GM23338 (cell line): ENCODE data around the gene RPLP2.
A peak's percentile ranks its signal among the peaks of the same experiment; 100 is the strongest.

ENCODE experiments used
- CREB1 ChIP-seq: fragments of 250-450 bp; sonication (Bioruptor Pico); IDR thresholded peaks from 2 replicates; pipeline ENCODE4 v1.5.0; 2020; ENCODE audit warnings: low read depth, mild to moderate bottlenecking, moderate library complexity
- EZH2 ChIP-seq: fragments of 200-600 bp; sonication (generic); IDR thresholded peaks from one replicate; pipeline ENCODE4 v1.8.0; 2017; ENCODE audit warnings: antibody characterized with exemption, mild to moderate bottlenecking, low read depth; ENCODE audit not compliant: unreplicated experiment
- EZH2phosphoT487 ChIP-seq: fragments of 200-600 bp; sonication (generic); IDR thresholded peaks from one replicate; pipeline ENCODE4 v1.8.1; 2018; ENCODE audit warnings: antibody characterized with exemption; ENCODE audit not compliant: unreplicated experiment
- JUNB ChIP-seq: IDR thresholded peaks from one replicate; pipeline ENCODE4 v1.6.1; 2016; ENCODE audit warnings: antibody characterized with exemption; ENCODE audit not compliant: unreplicated experiment
- NANOG ChIP-seq: IDR thresholded peaks from 2 replicates; pipeline ENCODE4 v1.6.1; 2016; ENCODE audit warnings: antibody characterized with exemption, borderline replicate concordance
- POLR2AphosphoS5 ChIP-seq: IDR thresholded peaks from 2 replicates; pipeline ENCODE4 v1.6.1; 2016; ENCODE audit warnings: antibody characterized with exemption, low read depth
- STAT1 ChIP-seq: IDR thresholded peaks from one replicate; pipeline ENCODE4 v1.6.1; 2016; ENCODE audit warnings: antibody characterized with exemption; ENCODE audit not compliant: unreplicated experiment
- ZNF114 ChIP-seq: fragments of 250-450 bp; sonication (Bioruptor Pico); IDR thresholded peaks from 2 replicates; pipeline ENCODE4 v1.5.0; 2020; ENCODE audit warnings: mild to moderate bottlenecking, moderate library complexity
- ZNF331 ChIP-seq: fragments of 250-450 bp; sonication (Bioruptor Pico); IDR thresholded peaks from 2 replicates; pipeline ENCODE4 v1.5.0; 2020; ENCODE audit warnings: low read depth, mild to moderate bottlenecking, moderate library complexity
- TF ChIP-seq, protein P1 (sequence below): IDR thresholded peaks from one replicate; pipeline ENCODE4 v1.6.1; 2018; ENCODE audit warnings: antibody characterized with exemption; ENCODE audit not compliant: unreplicated experiment
- TF ChIP-seq, protein P2 (sequence below), 2 experiments: fragments of 200-600 bp in 1 of 2; sonication (generic) in 1 of 2; conservative IDR thresholded peaks; 2 replicates each; pipeline versions ENCODE4 v1.5.1 to v1.6.1; 2016 to 2017; ENCODE audit warnings: antibody characterized with exemption in 2 of 2, low read depth in 2 of 2, mild to moderate bottlenecking in 2 of 2, moderate library complexity in 1 of 2
- TF ChIP-seq, protein P3 (sequence below): IDR thresholded peaks from 2 replicates; pipeline ENCODE4 v1.6.1; 2016; ENCODE audit warnings: antibody characterized with exemption
- TF ChIP-seq, protein P4 (sequence below): fragments of 250-450 bp; sonication (Bioruptor Pico); IDR thresholded peaks from 2 replicates; pipeline ENCODE4 v1.5.0; 2020; ENCODE audit warnings: mild to moderate bottlenecking, moderate library complexity

DNA sequence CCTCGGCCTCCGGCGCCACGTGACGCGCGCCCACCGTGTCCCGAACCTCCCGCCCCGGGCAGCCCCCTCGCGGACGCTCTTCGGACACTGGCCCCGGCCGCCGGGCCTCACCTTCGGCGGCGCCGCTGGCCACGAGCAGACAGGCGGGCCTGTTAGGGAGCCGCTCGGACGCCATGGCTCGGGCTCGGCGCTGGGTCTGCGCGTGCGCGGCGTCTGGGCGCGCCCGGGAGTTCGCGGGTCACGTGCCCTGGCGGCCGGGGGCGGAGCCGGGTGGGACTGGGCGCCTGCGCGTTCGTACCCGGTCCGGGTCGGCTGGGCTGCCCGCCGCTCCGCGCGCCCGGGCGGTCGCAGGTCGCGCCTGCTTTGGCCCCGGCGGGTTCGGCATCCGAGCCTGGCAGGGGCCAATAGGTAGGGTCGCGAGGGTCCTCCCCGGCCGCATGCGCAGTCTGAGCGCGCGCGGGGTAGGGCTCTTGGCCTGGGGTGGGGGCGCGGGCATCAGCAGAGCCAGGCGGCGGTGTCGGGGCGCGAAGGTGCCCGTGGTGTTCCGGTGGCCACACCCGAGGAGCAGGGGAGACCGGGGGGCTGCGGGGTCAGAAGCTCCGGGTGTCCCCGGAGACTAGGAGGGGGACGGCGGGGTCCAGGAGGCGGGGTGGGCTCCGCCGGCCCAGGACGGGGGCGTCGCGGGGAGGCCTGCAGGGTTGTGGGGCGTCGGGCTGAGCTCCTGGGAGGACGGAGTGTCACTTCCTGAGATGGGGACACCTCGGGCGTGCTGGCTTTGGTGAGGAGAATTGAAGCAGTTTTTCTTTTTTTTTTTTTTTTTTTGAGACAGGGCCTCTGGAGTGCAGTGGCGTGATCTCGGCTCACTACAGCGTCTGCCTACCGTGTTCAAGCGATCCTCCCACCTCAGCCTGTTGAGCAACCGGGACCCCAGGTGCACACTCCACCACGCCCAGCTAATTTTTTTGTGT is 32.2 kb upstream of the RPLP2 start, which contains the start of gene GATD1:
- TF ChIP-seq EZH2 (no peak), POLR2AphosphoS5 (peak; percentile 86), CREB1 (CRISPR knock-in tag) (no peak), EZH2phosphoT487 (no peak), ZNF331 (no peak), ZNF114 (CRISPR knock-in tag) (no peak), JUNB (no peak), STAT1 (no peak), NANOG (no peak)
- TF ChIP-seq, protein P1, sequence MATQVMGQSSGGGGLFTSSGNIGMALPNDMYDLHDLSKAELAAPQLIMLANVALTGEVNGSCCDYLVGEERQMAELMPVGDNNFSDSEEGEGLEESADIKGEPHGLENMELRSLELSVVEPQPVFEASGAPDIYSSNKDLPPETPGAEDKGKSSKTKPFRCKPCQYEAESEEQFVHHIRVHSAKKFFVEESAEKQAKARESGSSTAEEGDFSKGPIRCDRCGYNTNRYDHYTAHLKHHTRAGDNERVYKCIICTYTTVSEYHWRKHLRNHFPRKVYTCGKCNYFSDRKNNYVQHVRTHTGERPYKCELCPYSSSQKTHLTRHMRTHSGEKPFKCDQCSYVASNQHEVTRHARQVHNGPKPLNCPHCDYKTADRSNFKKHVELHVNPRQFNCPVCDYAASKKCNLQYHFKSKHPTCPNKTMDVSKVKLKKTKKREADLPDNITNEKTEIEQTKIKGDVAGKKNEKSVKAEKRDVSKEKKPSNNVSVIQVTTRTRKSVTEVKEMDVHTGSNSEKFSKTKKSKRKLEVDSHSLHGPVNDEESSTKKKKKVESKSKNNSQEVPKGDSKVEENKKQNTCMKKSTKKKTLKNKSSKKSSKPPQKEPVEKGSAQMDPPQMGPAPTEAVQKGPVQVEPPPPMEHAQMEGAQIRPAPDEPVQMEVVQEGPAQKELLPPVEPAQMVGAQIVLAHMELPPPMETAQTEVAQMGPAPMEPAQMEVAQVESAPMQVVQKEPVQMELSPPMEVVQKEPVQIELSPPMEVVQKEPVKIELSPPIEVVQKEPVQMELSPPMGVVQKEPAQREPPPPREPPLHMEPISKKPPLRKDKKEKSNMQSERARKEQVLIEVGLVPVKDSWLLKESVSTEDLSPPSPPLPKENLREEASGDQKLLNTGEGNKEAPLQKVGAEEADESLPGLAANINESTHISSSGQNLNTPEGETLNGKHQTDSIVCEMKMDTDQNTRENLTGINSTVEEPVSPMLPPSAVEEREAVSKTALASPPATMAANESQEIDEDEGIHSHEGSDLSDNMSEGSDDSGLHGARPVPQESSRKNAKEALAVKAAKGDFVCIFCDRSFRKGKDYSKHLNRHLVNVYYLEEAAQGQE, result no peak
- TF ChIP-seq, protein P2, sequence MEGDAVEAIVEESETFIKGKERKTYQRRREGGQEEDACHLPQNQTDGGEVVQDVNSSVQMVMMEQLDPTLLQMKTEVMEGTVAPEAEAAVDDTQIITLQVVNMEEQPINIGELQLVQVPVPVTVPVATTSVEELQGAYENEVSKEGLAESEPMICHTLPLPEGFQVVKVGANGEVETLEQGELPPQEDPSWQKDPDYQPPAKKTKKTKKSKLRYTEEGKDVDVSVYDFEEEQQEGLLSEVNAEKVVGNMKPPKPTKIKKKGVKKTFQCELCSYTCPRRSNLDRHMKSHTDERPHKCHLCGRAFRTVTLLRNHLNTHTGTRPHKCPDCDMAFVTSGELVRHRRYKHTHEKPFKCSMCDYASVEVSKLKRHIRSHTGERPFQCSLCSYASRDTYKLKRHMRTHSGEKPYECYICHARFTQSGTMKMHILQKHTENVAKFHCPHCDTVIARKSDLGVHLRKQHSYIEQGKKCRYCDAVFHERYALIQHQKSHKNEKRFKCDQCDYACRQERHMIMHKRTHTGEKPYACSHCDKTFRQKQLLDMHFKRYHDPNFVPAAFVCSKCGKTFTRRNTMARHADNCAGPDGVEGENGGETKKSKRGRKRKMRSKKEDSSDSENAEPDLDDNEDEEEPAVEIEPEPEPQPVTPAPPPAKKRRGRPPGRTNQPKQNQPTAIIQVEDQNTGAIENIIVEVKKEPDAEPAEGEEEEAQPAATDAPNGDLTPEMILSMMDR (conservative IDR thresholded peaks at IDR 0.05; ENCODE audit: low read depth in 2 of 2), result no peak
- TF ChIP-seq, protein P3, sequence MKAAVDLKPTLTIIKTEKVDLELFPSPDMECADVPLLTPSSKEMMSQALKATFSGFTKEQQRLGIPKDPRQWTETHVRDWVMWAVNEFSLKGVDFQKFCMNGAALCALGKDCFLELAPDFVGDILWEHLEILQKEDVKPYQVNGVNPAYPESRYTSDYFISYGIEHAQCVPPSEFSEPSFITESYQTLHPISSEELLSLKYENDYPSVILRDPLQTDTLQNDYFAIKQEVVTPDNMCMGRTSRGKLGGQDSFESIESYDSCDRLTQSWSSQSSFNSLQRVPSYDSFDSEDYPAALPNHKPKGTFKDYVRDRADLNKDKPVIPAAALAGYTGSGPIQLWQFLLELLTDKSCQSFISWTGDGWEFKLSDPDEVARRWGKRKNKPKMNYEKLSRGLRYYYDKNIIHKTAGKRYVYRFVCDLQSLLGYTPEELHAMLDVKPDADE, result no peak
- TF ChIP-seq, protein P4, sequence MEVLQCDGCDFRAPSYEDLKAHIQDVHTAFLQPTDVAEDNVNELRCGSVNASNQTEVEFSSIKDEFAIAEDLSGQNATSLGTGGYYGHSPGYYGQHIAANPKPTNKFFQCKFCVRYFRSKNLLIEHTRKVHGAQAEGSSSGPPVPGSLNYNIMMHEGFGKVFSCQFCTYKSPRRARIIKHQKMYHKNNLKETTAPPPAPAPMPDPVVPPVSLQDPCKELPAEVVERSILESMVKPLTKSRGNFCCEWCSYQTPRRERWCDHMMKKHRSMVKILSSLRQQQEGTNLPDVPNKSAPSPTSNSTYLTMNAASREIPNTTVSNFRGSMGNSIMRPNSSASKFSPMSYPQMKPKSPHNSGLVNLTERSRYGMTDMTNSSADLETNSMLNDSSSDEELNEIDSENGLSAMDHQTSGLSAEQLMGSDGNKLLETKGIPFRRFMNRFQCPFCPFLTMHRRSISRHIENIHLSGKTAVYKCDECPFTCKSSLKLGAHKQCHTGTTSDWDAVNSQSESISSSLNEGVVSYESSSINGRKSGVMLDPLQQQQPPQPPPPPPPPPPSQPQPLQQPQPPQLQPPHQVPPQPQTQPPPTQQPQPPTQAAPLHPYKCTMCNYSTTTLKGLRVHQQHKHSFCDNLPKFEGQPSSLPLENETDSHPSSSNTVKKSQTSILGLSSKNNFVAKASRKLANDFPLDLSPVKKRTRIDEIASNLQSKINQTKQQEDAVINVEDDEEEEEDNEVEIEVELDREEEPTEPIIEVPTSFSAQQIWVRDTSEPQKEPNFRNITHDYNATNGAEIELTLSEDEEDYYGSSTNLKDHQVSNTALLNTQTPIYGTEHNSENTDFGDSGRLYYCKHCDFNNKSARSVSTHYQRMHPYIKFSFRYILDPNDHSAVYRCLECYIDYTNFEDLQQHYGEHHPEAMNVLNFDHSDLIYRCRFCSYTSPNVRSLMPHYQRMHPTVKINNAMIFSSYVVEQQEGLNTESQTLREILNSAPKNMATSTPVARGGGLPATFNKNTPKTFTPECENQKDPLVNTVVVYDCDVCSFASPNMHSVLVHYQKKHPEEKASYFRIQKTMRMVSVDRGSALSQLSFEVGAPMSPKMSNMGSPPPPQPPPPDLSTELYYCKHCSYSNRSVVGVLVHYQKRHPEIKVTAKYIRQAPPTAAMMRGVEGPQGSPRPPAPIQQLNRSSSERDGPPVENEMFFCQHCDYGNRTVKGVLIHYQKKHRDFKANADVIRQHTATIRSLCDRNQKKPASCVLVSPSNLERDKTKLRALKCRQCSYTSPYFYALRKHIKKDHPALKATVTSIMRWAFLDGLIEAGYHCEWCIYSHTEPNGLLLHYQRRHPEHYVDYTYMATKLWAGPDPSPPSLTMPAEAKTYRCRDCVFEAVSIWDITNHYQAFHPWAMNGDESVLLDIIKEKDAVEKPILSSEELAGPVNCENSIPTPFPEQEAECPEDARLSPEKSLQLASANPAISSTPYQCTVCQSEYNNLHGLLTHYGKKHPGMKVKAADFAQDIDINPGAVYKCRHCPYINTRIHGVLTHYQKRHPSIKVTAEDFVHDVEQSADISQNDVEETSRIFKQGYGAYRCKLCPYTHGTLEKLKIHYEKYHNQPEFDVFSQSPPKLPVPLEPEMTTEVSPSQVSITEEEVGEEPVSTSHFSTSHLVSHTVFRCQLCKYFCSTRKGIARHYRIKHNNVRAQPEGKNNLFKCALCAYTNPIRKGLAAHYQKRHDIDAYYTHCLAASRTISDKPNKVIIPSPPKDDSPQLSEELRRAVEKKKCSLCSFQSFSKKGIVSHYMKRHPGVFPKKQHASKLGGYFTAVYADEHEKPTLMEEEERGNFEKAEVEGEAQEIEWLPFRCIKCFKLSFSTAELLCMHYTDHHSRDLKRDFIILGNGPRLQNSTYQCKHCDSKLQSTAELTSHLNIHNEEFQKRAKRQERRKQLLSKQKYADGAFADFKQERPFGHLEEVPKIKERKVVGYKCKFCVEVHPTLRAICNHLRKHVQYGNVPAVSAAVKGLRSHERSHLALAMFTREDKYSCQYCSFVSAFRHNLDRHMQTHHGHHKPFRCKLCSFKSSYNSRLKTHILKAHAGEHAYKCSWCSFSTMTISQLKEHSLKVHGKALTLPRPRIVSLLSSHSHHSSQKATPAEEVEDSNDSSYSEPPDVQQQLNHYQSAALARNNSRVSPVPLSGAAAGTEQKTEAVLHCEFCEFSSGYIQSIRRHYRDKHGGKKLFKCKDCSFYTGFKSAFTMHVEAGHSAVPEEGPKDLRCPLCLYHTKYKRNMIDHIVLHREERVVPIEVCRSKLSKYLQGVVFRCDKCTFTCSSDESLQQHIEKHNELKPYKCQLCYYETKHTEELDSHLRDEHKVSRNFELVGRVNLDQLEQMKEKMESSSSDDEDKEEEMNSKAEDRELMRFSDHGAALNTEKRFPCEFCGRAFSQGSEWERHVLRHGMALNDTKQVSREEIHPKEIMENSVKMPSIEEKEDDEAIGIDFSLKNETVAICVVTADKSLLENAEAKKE (CRISPR knock-in tag), result no peak
